ENCODE measurements around the gene FADS6. TPM values are rescaled to one million over a fixed set of nuclear protein-coding genes. Genes with fewer than 3 reads are reported as not detected.
"Not testable (repeated sequence)": the region's sequence is repeated elsewhere in the genome, so short reads cannot be mapped to it uniquely, and the experiment has no call there.

The FADS6 gene
- total RNA-seq, 2 experiments from 2014 or later = not detected

DNA sequence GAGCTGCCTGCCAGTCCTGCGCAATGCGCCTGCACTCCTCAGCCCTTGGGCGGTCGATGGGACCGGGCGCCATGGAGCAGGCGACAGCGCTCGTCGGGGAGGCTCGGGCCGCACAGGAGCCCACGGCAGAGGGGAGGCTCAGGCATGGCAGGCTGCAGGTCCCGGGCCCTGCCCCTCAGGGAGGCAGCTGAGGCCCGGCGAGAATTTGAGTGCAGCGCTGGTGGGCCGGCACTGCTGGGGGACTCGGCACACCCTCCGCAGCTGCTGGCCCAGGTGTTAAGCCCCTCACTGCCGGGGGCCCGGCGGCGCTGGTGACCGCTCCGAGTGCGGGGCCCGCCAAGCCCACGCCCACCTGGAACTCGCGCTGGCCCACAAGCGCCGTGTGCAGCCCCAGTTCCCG, 13.6 kb upstream of the FADS6 start:
- Histone ChIP-seq H3K4me3 (ENCODE audit: low read length) (no peak overlapping the region), H3K9me3 (ENCODE audit: control insufficient read depth in 1 of 2, insufficient read depth in 1 of 2, low read length in 2 of 2) (peaks cover 0 to 4% of the 10 kb centered on the region in 2 experiments), H3K27ac (ENCODE audit: low read depth in 1 of 2, low read length in 2 of 2) (no peak overlapping the region), H3K27me3 (ENCODE audit: control insufficient read depth in 1 of 2, insufficient read depth in 2 of 2, low read length in 2 of 2) (peaks cover 7 to 11% of the 10 kb centered on the region in 2 experiments), H3K36me3 (ENCODE audit: insufficient read depth, low read length) (no peaks in the 10 kb centered on the region), H3K4me1 (ENCODE audit: insufficient read depth, low read length) (no peaks in the 10 kb centered on the region)
- ChIA-PET POLR2A (no interaction called here), CTCF (no interaction called here)
- Mint-ChIP-seq H3K27ac (no peak overlapping the region), H3K4me3 (no peak overlapping the region), H3K9me3 (no peaks in the 10 kb centered on the region), H3K4me1 (ENCODE audit: low read depth) (no peaks in the 10 kb centered on the region), H3K36me3 (ENCODE audit: low read depth) (no peaks in the 10 kb centered on the region), H3K27me3 (peaks cover 1% of the 10 kb centered on the region)
- intact Hi-C loops (cut with DNase I, micrococcal nuclease) = no loop called here
- no peak for TF ChIP-seq CTCF (IDR thresholded peaks at IDR 0.05)
- DNase-seq = no peak
- ATAC-seq (ENCODE audit: poor library complexity) = no peak

GRCh38 chr17:74906214-74906793, 12.9 kb upstream of the FADS6 start:
- H3K36me3 Mint-ChIP-seq (ENCODE audit: low read depth); DNase-seq; H3K4me3 ChIP-seq (ENCODE audit: low read length); H3K9me3 Mint-ChIP-seq; intact Hi-C loops (cut with DNase I, micrococcal nuclease); H3K4me3 Mint-ChIP-seq; H3K27me3 Mint-ChIP-seq; H3K27ac Mint-ChIP-seq; H3K36me3 ChIP-seq (ENCODE audit: insufficient read depth, low read length); H3K9me3 ChIP-seq (ENCODE audit: control insufficient read depth in 1 of 2, insufficient read depth in 1 of 2, low read length in 2 of 2); ATAC-seq (ENCODE audit: poor library complexity); H3K27ac ChIP-seq (ENCODE audit: low read depth in 1 of 2, low read length in 2 of 2); H3K4me1 ChIP-seq (ENCODE audit: insufficient read depth, low read length); POLR2A ChIA-PET; H3K4me1 Mint-ChIP-seq (ENCODE audit: low read depth): not testable (repeated sequence)
- CTCF ChIA-PET = interaction anchor here (0.6 kb wide), 1 partner anchor 84 kb away, joined by 3 read pairs; no protein-coding TSS in a partner anchor
- H3K27me3 ChIP-seq (ENCODE audit: control insufficient read depth in 1 of 2, insufficient read depth in 2 of 2, low read length in 2 of 2) = peaks cover 12 to 13% of the 10 kb centered on the region in 2 experiments

DNA sequence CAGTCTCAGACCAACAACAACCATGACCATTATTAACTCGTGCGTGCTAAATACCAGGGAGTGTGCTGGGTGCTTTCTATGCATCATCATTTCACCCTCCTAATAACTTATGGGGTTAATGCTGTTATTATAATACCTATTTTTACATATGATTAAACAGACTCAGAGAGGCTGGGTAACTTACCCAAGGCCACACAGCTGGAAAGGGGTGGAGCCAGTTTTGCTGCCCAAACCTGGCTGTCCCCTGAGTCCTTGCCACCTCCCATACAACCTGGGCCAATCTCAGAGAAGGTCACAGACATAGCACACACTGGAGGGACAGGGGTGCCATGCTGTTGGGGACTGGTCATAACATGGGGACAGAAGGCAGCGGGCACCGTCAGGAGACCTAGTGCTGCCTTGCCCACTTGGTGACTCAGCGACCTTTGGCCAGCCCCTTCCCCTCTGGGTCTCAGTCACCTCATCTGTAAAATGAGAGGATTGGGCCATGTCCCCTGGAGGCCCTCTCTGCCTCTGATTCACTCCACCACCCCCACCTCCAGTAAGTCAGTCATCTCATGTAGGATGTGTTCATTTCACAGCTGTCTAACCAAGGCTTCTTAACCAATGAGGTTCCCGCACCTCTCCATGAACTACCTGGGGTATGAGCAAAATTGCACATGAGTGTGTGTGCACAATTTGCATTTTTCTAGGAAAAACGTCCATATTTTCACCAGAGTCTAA, 11.4 kb upstream of the FADS6 start:
- Histone ChIP-seq H3K27me3 (ENCODE audit: control insufficient read depth in 1 of 2, insufficient read depth in 2 of 2, low read length in 2 of 2) (peaks cover 12 to 13% of the 10 kb centered on the region in 2 experiments), H3K4me3 (ENCODE audit: low read length) (no peak overlapping the region), H3K4me1 (ENCODE audit: insufficient read depth, low read length) (no peaks in the 10 kb centered on the region), H3K36me3 (ENCODE audit: insufficient read depth, low read length) (no peaks in the 10 kb centered on the region), H3K27ac (ENCODE audit: low read depth in 1 of 2, low read length in 2 of 2) (no peak overlapping the region), H3K9me3 (ENCODE audit: control insufficient read depth in 1 of 2, insufficient read depth in 1 of 2, low read length in 2 of 2) (peaks cover 0 to 6% of the 10 kb centered on the region in 2 experiments)
- no peak for ATAC-seq (ENCODE audit: poor library complexity)
- no peaks in the 10 kb centered on the region for H3K36me3 Mint-ChIP-seq (ENCODE audit: low read depth)
- no peak overlapping the region for H3K27ac Mint-ChIP-seq
- intact Hi-C loops (cut with DNase I, micrococcal nuclease) = no loop called here
- ChIA-PET POLR2A (no interaction called here), CTCF (no interaction called here)
- no peak for DNase-seq
- H3K9me3 Mint-ChIP-seq = no peaks in the 10 kb centered on the region
- H3K4me1 Mint-ChIP-seq (ENCODE audit: low read depth) = no peaks in the 10 kb centered on the region
- H3K4me3 Mint-ChIP-seq = no peak overlapping the region
- no peak for TF ChIP-seq CTCF (IDR thresholded peaks at IDR 0.05)
- H3K27me3 Mint-ChIP-seq = peaks cover 8% of the 10 kb centered on the region
